GM21737 (cell line): ENCODE measurements around the gene TSHZ2.

Experiments used
- ATAC-seq: cut with Tn5 transposase; IDR thresholded peaks from one replicate; pipeline ENCODE4 v1.9.1; 2021; ENCODE audit warnings: mild to moderate bottlenecking, moderate library complexity; ENCODE audit not compliant: unreplicated experiment

TSHZ2 gene

DNA sequence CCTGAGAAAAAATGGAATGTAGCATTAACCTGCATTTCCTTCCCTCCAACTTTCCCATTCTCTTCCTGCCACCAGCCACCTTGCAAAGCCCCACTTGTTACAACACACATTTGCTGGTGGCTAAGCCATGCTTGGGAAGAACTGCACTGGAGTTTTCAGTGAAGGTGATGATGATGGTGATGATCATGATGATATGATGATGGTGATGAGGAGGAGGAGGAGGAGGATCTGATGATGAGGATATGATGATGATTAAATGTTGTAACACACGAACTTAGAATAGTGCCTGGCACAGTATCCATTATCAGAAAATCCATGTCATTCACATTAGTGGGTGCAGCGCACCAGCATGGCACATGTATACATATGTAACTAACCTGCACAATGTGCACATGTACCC, 297.2 kb downstream of the TSHZ2 start:
- no peak for ATAC-seq

DNA sequence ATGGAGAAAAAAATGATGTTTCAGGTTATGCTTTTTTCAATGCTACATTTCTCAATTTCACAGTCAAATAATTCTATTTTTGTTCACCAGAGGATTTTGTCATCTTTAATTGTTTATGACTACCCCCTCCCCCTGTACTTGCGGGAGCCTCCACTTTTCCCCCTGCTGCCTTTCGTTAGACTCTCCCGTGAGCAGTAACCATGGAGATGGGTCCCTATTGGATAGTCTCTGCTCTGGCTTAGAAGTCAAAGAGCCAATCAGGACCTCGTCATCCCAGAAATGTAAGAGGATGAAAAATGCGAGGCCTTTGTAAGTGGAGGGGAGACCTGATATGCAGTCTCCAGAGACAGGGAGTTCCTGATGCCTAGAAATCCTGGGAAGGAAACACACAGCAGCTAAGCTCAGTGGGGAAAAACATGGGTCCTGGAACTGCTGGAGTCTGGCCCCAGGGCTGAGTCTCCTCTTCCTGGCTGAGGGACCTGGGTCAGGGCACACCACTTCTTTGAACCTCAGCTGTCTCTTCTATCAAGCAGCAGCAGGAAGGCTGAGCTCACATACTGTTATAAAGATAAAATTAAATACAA, 298.7 kb downstream of the TSHZ2 start:
- no peak for ATAC-seq

DNA sequence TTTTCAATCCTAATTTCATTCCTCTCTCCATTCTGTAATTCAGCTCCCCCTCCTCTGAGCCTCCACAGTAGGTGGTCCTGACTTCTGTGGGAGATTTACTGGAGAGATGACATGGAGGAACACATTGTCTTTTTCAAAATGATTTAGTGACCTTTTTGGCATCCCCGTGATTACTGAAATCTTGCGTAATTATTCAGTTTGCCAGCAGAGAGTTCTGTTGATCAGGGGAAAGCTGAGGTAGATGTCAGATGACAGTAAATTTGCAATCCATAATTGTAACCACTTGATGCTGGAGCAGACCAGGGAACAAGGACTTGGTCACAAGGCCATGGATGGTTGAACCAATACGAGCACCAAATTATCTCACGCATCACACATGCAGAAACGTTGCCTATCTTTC, 302.2 kb downstream of the TSHZ2 start:
- no peak for ATAC-seq

DNA sequence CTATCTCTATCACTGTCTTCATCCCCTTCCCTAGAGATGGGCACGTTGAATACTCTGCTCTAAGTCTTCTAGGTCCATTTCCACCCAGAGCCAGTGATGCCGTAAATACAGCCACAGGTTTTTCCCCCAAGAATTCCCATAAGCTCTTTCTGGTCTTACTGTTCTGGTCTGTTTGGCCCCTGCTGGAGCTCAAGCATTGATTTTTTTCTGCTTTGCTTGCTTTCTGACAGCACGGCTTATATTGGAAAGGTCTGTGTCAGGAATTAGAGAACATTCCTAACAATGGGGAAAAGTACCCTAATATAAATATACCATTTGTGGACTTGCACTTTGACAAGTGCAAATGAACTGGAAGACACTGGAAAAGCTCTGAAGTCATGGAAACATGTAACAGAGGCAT, 302.6 kb downstream of the TSHZ2 start:
- ATAC-seq, result no peak

DNA sequence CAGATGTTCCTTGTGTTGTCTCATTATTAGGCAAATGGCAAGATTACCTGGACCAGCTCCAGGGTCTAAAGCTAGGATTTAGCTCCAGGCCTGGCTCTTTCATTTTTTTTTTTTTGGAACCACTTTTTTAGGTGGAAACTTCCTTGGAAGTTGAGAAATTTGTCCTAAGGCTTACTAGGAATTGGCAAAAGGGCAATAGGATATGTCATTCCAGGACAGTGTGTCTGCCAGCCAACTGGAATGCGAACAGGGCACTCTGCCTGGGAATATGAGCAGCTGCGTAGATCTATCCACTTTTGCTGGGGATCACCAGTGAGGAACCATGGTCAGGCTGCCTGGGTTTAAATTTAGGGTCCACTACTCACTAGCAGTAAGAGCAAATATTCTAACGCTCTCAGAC, 304.0 kb downstream of the TSHZ2 start:
- ATAC-seq, result no peak

DNA sequence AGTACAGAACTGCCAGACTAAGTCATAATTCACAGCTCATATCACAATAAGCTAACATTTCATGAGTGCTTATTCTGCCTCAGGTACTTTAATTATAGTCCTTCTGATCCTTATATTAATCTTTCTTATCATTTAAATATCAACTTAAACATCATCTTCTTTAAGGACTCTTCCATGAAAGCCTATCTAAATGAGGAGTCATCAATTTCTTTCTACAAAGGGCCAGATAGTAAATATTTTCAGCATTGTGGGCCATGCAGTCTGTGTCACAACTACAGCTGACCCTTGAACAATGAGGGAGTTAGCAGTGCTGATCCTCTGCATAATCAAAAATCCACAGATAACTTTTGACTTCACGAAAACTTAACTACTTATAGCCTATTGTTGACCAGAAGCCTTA, 306.4 kb downstream of the TSHZ2 start:
- ATAC-seq, result no peak

DNA sequence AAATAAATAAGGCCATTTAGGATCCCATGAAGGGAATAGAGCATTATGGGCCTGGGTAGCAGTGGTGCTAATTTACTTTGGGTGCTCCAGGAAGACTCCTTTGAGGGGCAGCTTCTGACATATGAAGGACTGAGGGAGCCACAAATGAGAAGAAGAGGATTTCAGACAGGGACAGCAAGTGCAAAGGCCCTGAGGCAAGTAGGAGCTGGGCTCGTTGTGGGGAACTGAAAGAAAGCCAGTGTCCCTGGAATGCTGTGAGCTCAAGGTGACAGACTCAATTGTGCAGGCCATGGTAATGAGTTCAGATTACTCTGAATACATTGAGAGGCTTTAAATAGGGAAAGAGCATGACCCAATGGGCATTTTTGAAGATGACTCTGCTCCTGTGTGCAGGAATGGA, 307.6 kb downstream of the TSHZ2 start:
- ATAC-seq, result no peak

DNA sequence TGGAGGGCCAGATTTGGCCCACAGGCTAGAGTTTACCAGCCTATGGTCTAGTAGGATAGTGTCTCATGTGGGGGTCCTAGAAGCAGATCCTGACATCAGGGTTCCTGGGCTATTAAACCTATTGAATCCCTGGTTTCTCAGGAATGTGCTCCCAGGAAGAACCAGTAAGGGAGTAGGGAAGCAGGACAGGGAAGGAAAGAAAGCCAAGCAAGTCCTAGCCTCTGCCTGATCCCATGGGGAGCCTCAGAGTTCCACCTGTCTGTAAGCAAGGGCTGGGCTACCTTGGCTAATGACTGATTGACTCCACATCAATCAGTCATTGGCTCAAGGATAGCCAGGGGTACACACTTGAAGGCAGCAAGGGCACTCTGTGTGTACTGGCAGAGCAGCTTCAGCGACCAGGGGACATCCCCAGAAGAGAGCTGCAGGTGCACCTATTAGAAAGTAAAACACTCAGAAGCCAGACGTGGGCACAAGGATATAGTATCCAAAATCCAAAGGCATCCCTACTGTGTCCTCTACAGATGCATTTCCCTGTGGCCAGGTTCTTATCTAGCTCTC, 309.5 kb downstream of the TSHZ2 start:
- ATAC-seq, result no peak

DNA sequence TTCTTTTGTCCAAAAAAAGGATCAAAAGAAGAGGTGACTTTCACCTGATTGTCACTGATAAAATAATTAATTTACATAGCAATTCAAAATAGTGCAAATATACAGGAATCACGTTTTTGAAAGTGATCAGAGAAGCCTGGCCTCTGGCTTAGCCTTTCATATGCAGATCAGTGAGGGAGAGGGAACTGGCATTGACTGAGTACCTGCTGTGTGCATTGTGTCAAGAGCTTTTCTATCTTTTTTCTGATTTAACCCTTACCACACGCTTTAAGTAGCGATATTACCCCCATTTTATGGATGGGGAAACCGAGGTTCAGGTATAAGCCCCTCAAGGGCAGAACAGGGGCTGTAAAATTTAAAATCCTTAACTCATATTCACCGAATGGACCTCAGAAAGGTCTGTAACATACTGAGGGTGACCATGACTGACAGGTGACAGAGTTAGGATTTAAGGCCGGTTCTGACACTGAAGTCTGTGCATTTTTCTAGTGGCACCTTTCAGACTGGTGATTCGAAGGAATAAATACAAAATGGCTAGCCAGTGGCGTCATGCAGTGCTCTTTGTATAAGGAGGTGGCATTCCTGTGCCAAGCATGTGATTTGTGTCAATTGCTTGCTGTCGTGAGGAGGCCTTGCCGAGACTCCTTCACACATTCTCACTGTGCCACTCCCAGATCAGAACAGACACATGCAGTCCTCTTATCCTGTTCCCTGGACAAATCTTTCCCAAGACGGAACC, 310.2 kb downstream of the TSHZ2 start:
- no peak for ATAC-seq

DNA sequence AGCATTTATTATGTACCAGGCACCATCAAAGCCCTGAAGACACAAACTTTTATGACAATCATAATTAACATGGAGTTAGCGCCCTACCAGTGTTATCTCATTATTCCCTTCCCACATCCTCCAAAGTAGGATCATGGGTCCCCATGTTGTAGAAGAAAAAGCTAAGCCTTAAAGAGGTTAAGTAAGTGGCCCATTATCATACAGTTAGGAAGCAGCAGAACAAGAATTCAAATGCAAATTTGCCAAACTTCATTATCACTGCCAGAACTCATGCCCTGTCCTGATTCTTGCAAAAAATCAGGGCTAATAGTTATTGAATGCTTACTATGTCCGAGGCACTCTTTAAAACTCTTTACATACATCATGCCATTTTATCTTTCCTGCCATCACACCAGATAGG, 310.9 kb downstream of the TSHZ2 start:
- no peak for ATAC-seq

DNA sequence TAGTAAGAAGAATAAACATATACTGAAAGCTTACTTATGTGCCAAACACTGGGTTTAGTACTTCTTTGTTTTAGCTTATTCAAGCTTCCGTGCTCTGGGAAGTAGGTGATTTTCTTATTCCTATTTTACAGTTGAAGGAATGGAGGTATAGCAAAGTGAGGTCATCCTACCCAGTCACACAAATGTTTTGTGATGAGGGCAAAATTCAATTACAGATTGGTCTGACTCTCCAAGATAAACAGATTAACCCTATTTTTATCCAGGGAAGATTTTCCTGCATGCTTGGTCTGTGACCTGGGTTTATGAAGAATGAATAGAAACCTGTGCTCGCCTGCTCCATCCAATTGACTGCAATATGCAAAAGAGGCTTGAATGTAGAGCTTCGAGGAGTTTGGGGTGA, 311.4 kb downstream of the TSHZ2 start:
- ATAC-seq, result no peak

DNA sequence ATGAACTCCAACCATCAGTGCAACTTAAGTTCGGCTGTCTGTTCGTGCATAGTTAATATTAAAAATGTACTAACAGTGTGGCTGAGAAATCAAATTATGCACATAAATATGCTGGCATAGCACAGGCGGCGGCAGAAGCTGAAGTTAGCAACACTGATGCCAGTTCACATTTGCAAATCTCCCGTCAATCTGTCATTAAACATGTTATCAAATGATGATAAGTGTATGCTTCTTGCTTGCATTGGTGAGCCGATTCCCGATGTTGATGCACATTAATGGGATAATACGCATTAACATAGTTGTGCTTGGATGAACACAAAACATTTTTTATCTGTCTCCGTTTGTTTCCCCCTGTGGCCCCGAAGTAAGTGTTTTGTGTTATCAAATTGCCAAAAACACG, 312.1 kb downstream of the TSHZ2 start:
- ATAC-seq, result no peak

DNA sequence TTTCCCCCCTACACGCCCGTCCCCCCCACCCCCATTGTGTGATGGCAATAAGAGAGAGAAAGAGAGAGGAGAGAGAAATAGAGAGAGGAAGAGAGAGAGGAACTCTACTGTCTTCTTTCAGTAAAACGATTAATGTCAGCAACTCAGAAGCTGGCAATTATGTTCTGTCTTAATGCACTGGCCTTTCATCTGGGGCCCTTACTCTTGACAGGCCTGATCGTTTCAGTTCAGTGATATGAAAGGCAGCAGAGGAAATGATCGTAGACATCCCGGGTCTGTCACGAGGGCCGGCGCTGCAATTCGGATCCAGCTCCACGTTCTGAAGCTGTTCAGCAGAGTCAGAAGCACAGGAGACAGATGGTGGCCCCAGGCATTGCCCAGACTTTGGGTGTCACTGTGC, 312.5 kb downstream of the TSHZ2 start:
- ATAC-seq, result no peak

DNA sequence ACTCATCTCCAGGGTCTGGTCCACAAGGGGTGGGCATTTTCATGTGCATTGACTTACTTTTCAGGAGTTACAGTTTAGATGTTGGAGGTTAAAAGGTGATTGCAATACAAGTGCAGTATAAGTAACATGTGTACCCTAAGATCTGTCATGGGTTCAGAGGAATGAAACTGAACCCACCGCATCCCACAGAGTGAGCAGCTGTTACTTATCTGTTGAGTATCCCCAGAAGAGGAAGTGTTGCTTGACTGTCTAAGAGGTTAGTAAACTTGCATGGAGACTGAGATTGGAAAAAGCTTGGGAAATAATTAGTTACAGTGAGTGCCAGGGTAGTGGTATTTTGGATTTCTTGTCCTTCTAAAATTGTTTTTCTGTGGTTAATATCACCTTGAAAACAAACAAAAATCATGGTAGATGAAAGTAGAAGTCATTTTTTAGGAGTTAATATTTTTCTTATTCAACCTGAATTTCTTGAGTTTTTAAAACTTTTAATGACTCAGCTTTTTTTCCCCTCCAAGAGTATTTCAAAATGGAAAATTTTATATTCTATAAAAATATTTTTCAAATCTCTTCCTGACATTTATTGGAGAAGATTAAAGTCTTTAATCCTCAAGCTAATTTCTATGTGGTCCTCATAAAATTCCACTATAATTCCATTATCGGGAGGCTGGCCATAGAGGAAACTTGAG, 315.3 kb downstream of the TSHZ2 start:
- ATAC-seq, result no peak

DNA sequence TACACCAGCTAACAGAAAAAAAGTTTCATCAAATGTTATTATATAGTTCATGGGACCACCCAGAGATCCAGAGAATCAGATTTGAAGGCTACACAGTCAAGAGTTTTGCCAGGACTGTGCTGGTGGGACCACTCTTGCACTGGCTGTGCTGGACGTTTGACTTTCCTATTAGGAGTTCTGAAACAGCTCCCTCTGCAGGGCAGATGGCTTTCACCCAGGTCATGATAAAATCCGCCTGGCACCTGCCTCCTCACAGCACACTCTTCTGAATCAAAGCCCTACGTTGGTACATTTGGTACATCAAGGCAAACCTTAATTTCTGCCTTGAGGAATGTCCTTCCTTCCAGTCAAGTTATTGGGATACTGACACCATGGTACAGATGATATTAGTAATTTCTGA, 319.4 kb downstream of the TSHZ2 start:
- ATAC-seq, result no peak

DNA sequence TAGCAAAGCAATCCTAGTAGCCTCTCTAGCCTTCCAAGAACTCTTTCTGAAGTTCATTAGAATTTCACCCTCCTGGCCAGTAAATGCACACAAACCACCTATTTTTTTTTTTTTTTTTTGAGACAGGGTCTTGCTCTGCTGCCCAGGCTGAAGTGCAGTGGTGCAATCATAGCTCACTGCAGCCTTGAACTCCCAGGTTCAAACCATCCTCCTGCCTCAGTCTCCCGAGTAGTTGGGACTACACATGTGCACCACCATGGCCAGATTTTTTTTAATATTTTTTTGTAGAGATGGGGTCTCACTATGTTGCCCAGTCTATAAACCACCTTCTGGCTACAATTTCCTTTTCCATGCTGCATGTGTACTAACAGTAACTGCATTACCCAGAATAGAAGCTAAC, 320.2 kb downstream of the TSHZ2 start:
- no peak for ATAC-seq

DNA sequence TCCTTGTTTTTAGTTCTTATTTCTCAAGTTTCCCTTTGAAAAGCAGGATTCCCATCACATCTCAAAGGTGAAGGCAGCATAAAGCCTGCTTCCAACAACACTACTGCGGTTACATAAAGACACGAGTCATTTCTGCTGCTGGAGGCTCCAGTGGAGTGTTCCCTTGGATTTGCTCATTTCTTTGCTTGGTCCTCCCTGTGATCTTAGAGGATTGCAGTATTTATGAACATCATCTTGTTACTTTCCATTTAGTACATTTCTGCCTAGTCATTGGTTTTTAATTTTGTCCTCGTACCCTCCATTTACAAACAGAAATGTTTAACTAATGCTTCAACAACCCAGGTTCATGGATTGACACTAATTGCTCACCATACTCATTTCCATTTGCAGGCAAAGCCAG, 322.6 kb downstream of the TSHZ2 start:
- ATAC-seq, result no peak

DNA sequence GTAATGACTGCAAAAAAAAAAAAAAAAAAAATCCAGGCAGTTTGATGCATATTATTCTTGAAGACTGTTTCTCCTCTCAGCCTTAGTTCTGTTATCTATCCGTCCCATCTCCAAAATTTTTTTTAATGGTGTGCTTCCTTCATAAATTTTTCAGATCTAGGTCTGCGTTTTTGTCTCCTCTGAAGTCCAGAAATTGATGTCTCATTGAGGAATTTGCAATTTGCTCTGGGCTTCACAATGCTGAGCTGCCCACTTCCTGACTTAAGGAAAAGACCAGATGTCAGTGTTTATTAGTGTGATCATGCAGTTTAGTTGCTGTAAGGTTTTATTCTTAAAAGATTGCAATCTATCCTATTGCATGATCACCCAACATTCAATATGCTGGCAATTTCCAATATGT, 323.9 kb downstream of the TSHZ2 start:
- ATAC-seq, result no peak

DNA sequence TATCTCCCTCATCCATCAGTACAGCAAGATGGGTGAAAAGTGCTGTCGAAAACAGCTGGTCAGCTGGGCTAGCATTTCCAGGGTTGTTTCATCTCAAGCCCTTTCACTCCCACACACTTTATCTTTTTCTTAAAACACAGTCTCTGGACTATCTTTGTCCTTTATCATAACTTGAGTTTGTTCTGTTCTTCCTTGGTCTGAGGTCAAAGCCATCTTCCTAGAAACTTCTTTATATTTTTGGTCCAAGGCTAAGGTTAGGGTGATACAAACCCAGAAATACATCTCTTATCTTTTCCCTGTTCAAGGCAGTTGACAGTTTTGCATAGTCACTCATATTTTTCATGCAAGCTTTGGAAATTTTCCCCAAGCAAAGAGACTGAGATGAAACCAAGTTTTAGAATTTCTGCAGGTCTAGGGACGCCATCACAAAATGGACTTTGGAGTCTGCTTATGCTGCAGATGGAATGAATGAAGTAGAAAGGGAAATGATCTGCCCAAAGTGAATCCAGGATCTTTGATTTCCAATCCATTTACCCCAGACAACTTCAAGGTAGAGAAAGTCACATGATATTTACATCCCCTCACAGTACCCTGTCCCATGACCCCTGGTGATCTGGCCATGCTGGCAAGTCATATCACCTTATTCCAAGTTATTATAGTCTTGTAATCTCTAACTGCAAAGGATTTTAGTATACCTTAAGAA, 324.4 kb downstream of the TSHZ2 start:
- no peak for ATAC-seq

DNA sequence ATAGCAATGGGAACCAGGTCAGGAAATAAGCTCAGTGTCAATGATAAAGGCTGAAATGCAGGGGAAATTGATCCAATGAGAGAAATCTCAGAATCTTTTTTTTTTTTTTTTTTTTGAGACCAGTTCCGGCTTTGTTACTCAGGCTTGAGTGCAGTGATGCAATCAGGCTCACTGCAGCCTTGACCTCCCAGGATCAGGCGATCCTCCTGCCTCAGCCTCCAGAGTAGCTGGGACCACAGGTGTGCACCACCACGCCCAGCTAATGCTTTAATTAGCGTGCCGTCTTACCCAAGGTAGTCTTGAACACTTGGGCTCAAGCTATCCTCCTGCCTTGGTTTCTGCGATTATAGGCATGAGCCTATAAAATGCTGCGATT, 325.0 kb downstream of the TSHZ2 start:
- no peak for ATAC-seq

DNA sequence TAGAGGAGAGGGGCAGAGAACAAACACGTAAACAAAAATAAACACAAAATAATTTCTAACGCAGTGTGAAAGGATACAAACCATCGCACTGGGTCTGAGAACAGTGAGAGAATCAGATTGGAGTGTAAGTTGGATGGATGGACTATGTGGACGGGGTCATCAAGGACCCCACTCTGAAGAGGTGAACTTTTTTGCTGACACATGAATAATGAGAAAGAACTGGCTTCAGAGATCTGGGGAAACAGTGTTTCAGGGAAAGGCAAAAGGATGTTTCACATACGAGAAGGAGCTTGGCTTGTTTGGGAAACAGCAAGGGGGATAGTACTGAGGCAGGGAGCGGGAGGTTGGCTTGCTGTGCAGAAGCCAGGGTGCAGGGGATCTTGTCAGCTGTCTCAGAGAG, 326.1 kb downstream of the TSHZ2 start:
- no peak for ATAC-seq

DNA sequence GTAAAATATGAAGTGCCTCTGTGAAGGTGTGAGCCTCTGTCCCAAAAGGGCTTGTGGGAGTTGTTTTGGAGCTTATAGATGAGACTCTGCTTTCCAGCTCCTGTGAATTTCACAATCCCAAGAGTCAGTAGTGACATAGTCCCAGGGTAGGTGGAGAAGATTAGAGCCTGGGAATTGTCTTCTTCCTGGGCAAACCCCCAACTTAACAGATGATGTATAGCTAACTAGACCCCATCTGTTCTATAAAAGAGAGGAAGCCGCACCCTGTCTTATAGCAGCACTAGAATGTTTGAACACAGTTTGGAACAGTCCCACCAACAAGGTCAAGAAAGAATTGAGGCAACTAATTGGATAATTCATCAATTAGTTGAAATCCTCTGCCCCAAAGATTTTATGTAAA, 326.8 kb downstream of the TSHZ2 start:
- no peak for ATAC-seq
